SU-DHL-6 (cell line): Measurements from ENCODE around the gene SLC12A1.
A peak's percentile ranks its signal among the peaks of the same experiment; 100 is the strongest.

Experiments
- H2AFZ ChIP-seq: fragments of 200-600 bp; sonication (generic); 2 replicates; pipeline ENCODE4 v1.6.1; 2014; ENCODE audit warnings: low read depth, mild to moderate bottlenecking, moderate library complexity, mixed read lengths, antibody characterized with exemption, low read length; ENCODE audit not compliant: severe bottlenecking
- H3F3A ChIP-seq: fragments of 200-600 bp; shearing (Covaris generic); 2 replicates; pipeline ENCODE4 v1.6.0; 2016; ENCODE audit warnings: antibody characterized with exemption, mild to moderate bottlenecking; ENCODE audit not compliant: insufficient read depth
- H3K27ac ChIP-seq: fragments of 200-600 bp; sonication (generic); 2 replicates; pipeline ENCODE4 v1.5.1; 2016; ENCODE audit warnings: low read depth, mild to moderate bottlenecking, low read length, moderate library complexity, mixed read lengths
- H3K27me3 ChIP-seq: fragments of 200-600 bp; sonication (generic), shearing (Covaris generic); 2 replicates; pipeline ENCODE4 v1.6.0; 2014; ENCODE audit warnings: mild to moderate bottlenecking, low read length
- H3K36me3 ChIP-seq: fragments of 200-600 bp; sonication (generic); 2 replicates; pipeline ENCODE4 v1.6.1; 2014; ENCODE audit warnings: mild to moderate bottlenecking, low read length, mixed read lengths
- H3K4me2 ChIP-seq: fragments of 300-600, 200-600 bp; shearing (Covaris generic), sonication (generic); 2 replicates; pipeline ENCODE4 v1.6.0; 2014; ENCODE audit warnings: low read length, low read depth, mild to moderate bottlenecking; ENCODE audit not compliant: poor library complexity, severe bottlenecking
- H3K4me3 ChIP-seq: fragments of 200-600 bp; sonication (generic); 2 replicates; pipeline ENCODE4 v1.5.1; 2014; ENCODE audit warnings: antibody characterized with exemption, low read length, mild to moderate bottlenecking, mixed read lengths; ENCODE audit not compliant: insufficient read depth, poor library complexity, severe bottlenecking
- H3K79me2 ChIP-seq: fragments of 200-600 bp; sonication (generic); 2 replicates; pipeline ENCODE4 v1.6.1; 2014; ENCODE audit warnings: mild to moderate bottlenecking, low read length, moderate library complexity; ENCODE audit not compliant: insufficient read depth
- H3K9ac ChIP-seq: fragments of 200-600 bp; sonication (generic); 2 replicates; pipeline ENCODE4 v1.7.0; 2014; ENCODE audit warnings: mild to moderate bottlenecking, low read length
- H3K9me2 ChIP-seq: fragments of 200-600 bp; sonication (generic); replicated peaks from 2 replicates; pipeline ENCODE4 v1.6.1; 2014; ENCODE audit warnings: low read length; ENCODE audit not compliant: insufficient read depth
- H3K9me3 ChIP-seq: fragments of 200-600 bp; sonication (generic); 2 replicates; pipeline ENCODE4 v1.6.1; 2014; ENCODE audit warnings: low read length, mixed read lengths; ENCODE audit not compliant: insufficient read depth
- H4K20me1 ChIP-seq: fragments of 200-600 bp; sonication (generic); 2 replicates; pipeline ENCODE4 v1.6.1; 2014; ENCODE audit warnings: low read depth, mild to moderate bottlenecking, antibody characterized with exemption, low read length, moderate library complexity, mixed read lengths
- CTCF ChIP-seq: fragments of 200-600 bp; sonication (generic); IDR thresholded peaks from one replicate; pipeline ENCODE4 v1.5.1; 2017; ENCODE audit warnings: antibody characterized with exemption, mild to moderate bottlenecking, low read length, moderate library complexity; ENCODE audit not compliant: insufficient read depth, poor library complexity, severe bottlenecking
- EZH2phosphoT487 ChIP-seq: fragments of 200-600 bp; sonication (generic), shearing (Covaris generic); conservative IDR thresholded peaks from 2 replicates; pipeline ENCODE4 v1.6.1; 2018; ENCODE audit warnings: mild to moderate bottlenecking, antibody characterized with exemption, low read length, moderate library complexity, mixed read lengths

The SLC12A1 gene

GRCh38 chr15:48332642-48333034 lies 126.5 kb downstream of the SLC12A1 start:
- peaks cover 67% of the 10 kb centered on the region for H3K79me2 ChIP-seq

GRCh38 chr15:48333540-48333939 lies 127.4 kb downstream of the SLC12A1 start:
- Histone ChIP-seq H3K9ac (peak overlapping the region; percentile 99), H3K36me3 (peaks cover 30% of the 10 kb centered on the region)

More at GRCh38 chr15:48332642-48333034, 126.5 kb downstream of the SLC12A1 start:
- TF ChIP-seq CTCF (no peak), EZH2phosphoT487 (no peak)
- H3K9ac ChIP-seq, result peak overlapping the region; percentile 99
- H3F3A ChIP-seq, result peaks cover 6% of the 10 kb centered on the region; the same call in 1 of the 2 replicates
- peak overlapping the region; percentile 61 for H2AFZ ChIP-seq
- H3K9me3 ChIP-seq, result no peaks in the 10 kb centered on the region
- peaks cover 28% of the 10 kb centered on the region for H4K20me1 ChIP-seq
- H3K4me3 ChIP-seq, result peak overlapping the region; percentile 95
- H3K4me2 ChIP-seq, result peak overlapping the region; percentile 94
- H3K9me2 ChIP-seq, result no peaks in the 10 kb centered on the region
- H3K27me3 ChIP-seq, result no peaks in the 10 kb centered on the region
- peaks cover 24% of the 10 kb centered on the region for H3K36me3 ChIP-seq
- peak overlapping the region; percentile 88 for H3K27ac ChIP-seq

GRCh38 chr15:48334260-48334659 lies 128.2 kb downstream of the SLC12A1 start:
- TF ChIP-seq EZH2phosphoT487 (no peak), CTCF (no peak)
- Histone ChIP-seq H3K4me2 (peak overlapping the region; percentile 94), H3K79me2 (peaks cover 72% of the 10 kb centered on the region), H3K9ac (peak overlapping the region; percentile 99), H3K36me3 (peaks cover 36% of the 10 kb centered on the region), H3F3A (peaks cover 6% of the 10 kb centered on the region; the same call in 1 of the 2 replicates), H3K9me3 (no peaks in the 10 kb centered on the region), H3K9me2 (no peaks in the 10 kb centered on the region), H3K4me3 (peak overlapping the region; percentile 95), H2AFZ (no peak overlapping the region), H3K27ac (no peak overlapping the region), H3K27me3 (no peaks in the 10 kb centered on the region), H4K20me1 (peaks cover 37% of the 10 kb centered on the region)

More at GRCh38 chr15:48333540-48333939, 127.4 kb downstream of the SLC12A1 start:
- Histone ChIP-seq H3K4me3 (peak overlapping the region; percentile 95), H3K79me2 (peaks cover 74% of the 10 kb centered on the region), H3K27ac (peak overlapping the region; percentile 88), H4K20me1 (peaks cover 36% of the 10 kb centered on the region), H3K9me3 (no peaks in the 10 kb centered on the region), H3K9me2 (no peaks in the 10 kb centered on the region), H3K4me2 (peak overlapping the region; percentile 94), H3F3A (peaks cover 6% of the 10 kb centered on the region; the same call in 1 of the 2 replicates), H3K27me3 (no peaks in the 10 kb centered on the region), H2AFZ (no peak overlapping the region)
- TF ChIP-seq EZH2phosphoT487 (no peak), CTCF (no peak)
